H9 (cell line): ENCODE results near the gene TMEM109. TPM values are rescaled to one million over a fixed set of nuclear protein-coding genes. Genes with fewer than 3 reads are reported as not detected.

Experiments
- DNase-seq: peaks from one replicate; pipeline ENCODE4 v3.0.0-alpha.2; 2017
- H2AFZ ChIP-seq: one replicate; pipeline ENCODE4 v1.6.1; 2013; ENCODE audit warnings: mild to moderate bottlenecking, low read length, control low read depth, moderate library complexity
- H2AK5ac ChIP-seq: 2 replicates; pipeline ENCODE4 v1.6.1; 2013; ENCODE audit warnings: low read length, control low read depth, mixed read lengths; ENCODE audit not compliant: insufficient read length
- H2BK120ac ChIP-seq: one replicate; pipeline ENCODE4 v1.6.1; 2013; ENCODE audit warnings: low read depth, mild to moderate bottlenecking, low read length, control low read depth, inconsistent platforms; ENCODE audit not compliant: poor library complexity, severe bottlenecking
- H2BK12ac ChIP-seq: 2 replicates; pipeline ENCODE4 v1.6.1; 2013; ENCODE audit warnings: low read length, control low read depth, mixed read lengths, low read depth; ENCODE audit not compliant: insufficient read length
- H2BK15ac ChIP-seq: 2 replicates; pipeline ENCODE4 v1.6.1; 2013; ENCODE audit warnings: low read depth, low read length, control low read depth
- H2BK20ac ChIP-seq: one replicate; pipeline ENCODE4 v1.6.1; 2013; ENCODE audit warnings: low read depth, mild to moderate bottlenecking, low read length, control low read depth, inconsistent platforms; ENCODE audit not compliant: poor library complexity, severe bottlenecking
- H2BK5ac ChIP-seq: 2 replicates; pipeline ENCODE4 v1.6.1; 2013; ENCODE audit warnings: low read length, control low read depth, mixed read lengths; ENCODE audit not compliant: insufficient read length
- H3K14ac ChIP-seq: 2 replicates; pipeline ENCODE4 v1.6.1; 2013; ENCODE audit warnings: low read length, control low read depth; ENCODE audit not compliant: insufficient read depth
- H3K18ac ChIP-seq: 2 replicates; pipeline ENCODE4 v1.6.1; 2013; ENCODE audit warnings: low read depth, mild to moderate bottlenecking, mixed read lengths, low read length, control low read depth; ENCODE audit not compliant: insufficient read length
- H3K23ac ChIP-seq: 2 replicates; pipeline ENCODE4 v1.6.1; 2013; ENCODE audit warnings: low read length, control low read depth, mixed read lengths, low read depth; ENCODE audit not compliant: insufficient read length
- H3K23me2 ChIP-seq: 2 replicates; pipeline ENCODE4 v1.6.1; 2013; ENCODE audit warnings: low read depth, mild to moderate bottlenecking, mixed read lengths, low read length, control low read depth; ENCODE audit not compliant: insufficient read length, poor library complexity, severe bottlenecking
- H3K27ac ChIP-seq: 2 replicates; pipeline ENCODE4 v1.5.1; 2013; ENCODE audit warnings: low read length, control low read depth, mixed read lengths, low read depth; ENCODE audit not compliant: insufficient read length
- H3K27me3 ChIP-seq: 2 replicates; pipeline ENCODE4 v1.6.1; 2013; ENCODE audit warnings: low read length, control low read depth, inconsistent platforms; ENCODE audit not compliant: insufficient read depth
- H3K4ac ChIP-seq: 2 replicates; pipeline ENCODE4 v1.6.1; 2013; ENCODE audit warnings: low read depth, mild to moderate bottlenecking, control low read depth, inconsistent platforms, low read length, moderate library complexity
- H3K4me1 ChIP-seq: 2 replicates; pipeline ENCODE4 v1.6.1; 2013; ENCODE audit warnings: low read length, control low read depth, inconsistent platforms; ENCODE audit not compliant: insufficient read depth
- H3K4me2 ChIP-seq: 2 replicates; pipeline ENCODE4 v1.6.1; 2013; ENCODE audit warnings: low read length, control low read depth, mixed read lengths; ENCODE audit not compliant: insufficient read length, insufficient read depth
- H3K56ac ChIP-seq: 2 replicates; pipeline ENCODE4 v1.6.1; 2013; ENCODE audit warnings: low read depth, mild to moderate bottlenecking, mixed read lengths, low read length, control low read depth; ENCODE audit not compliant: insufficient read length
- H3K79me1 ChIP-seq: 2 replicates; pipeline ENCODE4 v1.6.1; 2013; ENCODE audit warnings: low read depth, mild to moderate bottlenecking, moderate library complexity, low read length, control low read depth, inconsistent platforms; ENCODE audit not compliant: insufficient read depth, poor library complexity, severe bottlenecking
- H3K79me2 ChIP-seq: 2 replicates; pipeline ENCODE4 v1.6.1; 2013; ENCODE audit warnings: low read length, control low read depth, inconsistent platforms; ENCODE audit not compliant: insufficient read depth
- H3K9ac ChIP-seq: 2 replicates; pipeline ENCODE4 v1.6.1; 2013; ENCODE audit warnings: low read length, control low read depth, mixed read lengths; ENCODE audit not compliant: insufficient read length; ENCODE audit errors: extremely low read depth
- H3K9me3 ChIP-seq: one replicate; pipeline ENCODE4 v1.6.1; 2013; ENCODE audit warnings: low read depth, low read length, inconsistent platforms; ENCODE audit not compliant: control insufficient read depth
- H3T11ph ChIP-seq: one replicate; pipeline ENCODE4 v1.6.1; 2013; ENCODE audit warnings: mild to moderate bottlenecking, low read length, control low read depth, inconsistent platforms
- H4K20me1 ChIP-seq: one replicate; pipeline ENCODE4 v1.6.1; 2013; ENCODE audit not compliant: control insufficient read depth, insufficient read length, insufficient read depth
- H4K5ac ChIP-seq: 2 replicates; pipeline ENCODE4 v1.6.1; 2013; ENCODE audit warnings: low read depth, mild to moderate bottlenecking, mixed read lengths, low read length, control low read depth; ENCODE audit not compliant: insufficient read length
- H4K8ac ChIP-seq: replicated peaks from 2 replicates; pipeline ENCODE4 v1.6.1; 2013; ENCODE audit warnings: low read length, control low read depth, mixed read lengths, low read depth; ENCODE audit not compliant: insufficient read length
- H4K91ac ChIP-seq: 2 replicates; pipeline ENCODE4 v1.6.1; 2013; ENCODE audit warnings: low read depth, mild to moderate bottlenecking, moderate library complexity, mixed read lengths, low read length, control low read depth; ENCODE audit not compliant: insufficient read length
- H3K27ac Mint-ChIP-seq, 3 experiments: 2 replicates in 2 of 3; 3 replicates in 1 of 3; pipeline ENCODE4 v1.8.0; 2020 to 2021; ENCODE audit warnings: mixed read lengths in 3 of 3, mild to moderate bottlenecking in 1 of 3, moderate library complexity in 1 of 3
- H3K27me3 Mint-ChIP-seq: 2 replicates; pipeline ENCODE4 v1.8.0; 2021; ENCODE audit warnings: low read depth, mild to moderate bottlenecking, moderate library complexity, mixed read lengths
- H3K36me3 Mint-ChIP-seq, 3 experiments: 2 replicates in 2 of 3; 3 replicates in 1 of 3; pipeline ENCODE4 v1.8.0; 2020 to 2021; ENCODE audit warnings: low read depth in 3 of 3, mixed read lengths in 3 of 3; ENCODE audit not compliant: insufficient read depth in 1 of 3
- H3K4me1 Mint-ChIP-seq, 2 experiments: 2 replicates each; pipeline ENCODE4 v1.8.0; 2020; ENCODE audit warnings: mixed read lengths in 2 of 2
- H3K4me3 Mint-ChIP-seq, 2 experiments: 2 replicates in 1 of 2; 3 replicates in 1 of 2; pipeline ENCODE4 v1.8.0; 2020 to 2021; ENCODE audit warnings: mild to moderate bottlenecking in 2 of 2, mixed read lengths in 2 of 2, moderate library complexity in 1 of 2
- H3K9me3 Mint-ChIP-seq, 2 experiments: 2 replicates in 1 of 2; 3 replicates in 1 of 2; pipeline ENCODE4 v1.8.0; 2020; ENCODE audit warnings: mild to moderate bottlenecking in 2 of 2, mixed read lengths in 2 of 2, moderate library complexity in 1 of 2
- WGBS: extraction: QIAGEN DNeasy Blood & Tissue Kit; methylation state at CpG from one replicate; pipeline ENCODE4 v1.1.7; 2013; ENCODE audit warnings: missing lambda C conversion rate, low lambda C conversion rate, mixed read lengths; ENCODE audit not compliant: insufficient read length; ENCODE audit errors: extremely low coverage; 5-methylcytosine and 5-hydroxymethylcytosine counted together
- total RNA-seq: library from RNA; stranded (reverse); gene quantifications from 2 replicates; pipeline ENCODE4 v1.2.1, GENCODE V29; 2021
- TF ChIP-seq, protein P1 (sequence below): fragments of 200-600 bp; sonication (generic); conservative IDR thresholded peaks from 3 replicates; pipeline ENCODE4 v1.8.0; 2021; ENCODE audit warnings: antibody characterized with exemption, mild to moderate bottlenecking

The TMEM109 gene
- total RNA-seq, 1 experiment from 2014 or later, result 38.0 TPM

DNA sequence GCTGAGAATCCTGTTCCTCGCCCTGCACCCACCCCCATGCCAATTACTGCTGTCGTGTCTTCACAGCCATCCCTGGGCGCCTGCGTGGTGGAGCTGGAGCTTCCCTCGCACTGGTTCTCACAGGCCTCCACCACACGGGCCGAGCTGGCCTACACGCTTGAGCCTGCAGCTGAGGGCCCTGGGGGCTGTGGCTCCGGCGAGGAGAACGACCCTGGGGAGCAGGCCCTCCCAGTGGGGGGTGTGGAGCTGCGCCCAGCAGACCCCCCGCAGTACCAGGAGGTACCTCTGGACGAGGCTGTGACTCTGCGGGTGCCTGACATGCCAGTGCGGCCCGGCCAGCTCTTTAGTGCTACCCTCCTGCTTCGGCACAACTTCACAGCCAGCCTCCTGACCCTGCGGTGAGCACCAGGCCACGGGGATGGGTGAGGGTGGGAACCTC lies 14.6 kb downstream of the TMEM109 start:
- Histone ChIP-seq H2BK20ac (no peak overlapping the region), H3K4ac (no peak overlapping the region), H2BK120ac (no peak overlapping the region), H3K18ac (no peak overlapping the region), H4K5ac (no peak overlapping the region), H3K4me2 (no peak overlapping the region), H2BK5ac (no peak overlapping the region), H4K20me1 (no peaks in the 10 kb centered on the region), H2BK15ac (no peak overlapping the region), H3K23me2 (peaks cover 10% of the 10 kb centered on the region), H3K9me3 (no peaks in the 10 kb centered on the region), H3K9ac (no peak overlapping the region), H3K56ac (no peak overlapping the region), H3K23ac (no peak overlapping the region), H3K14ac (no peak overlapping the region), H2AK5ac (no peak overlapping the region), H3K27me3 (no peaks in the 10 kb centered on the region), H3K79me2 (no peaks in the 10 kb centered on the region), H3K27ac (no peak overlapping the region), H3K79me1 (no peaks in the 10 kb centered on the region), H2BK12ac (no peak overlapping the region), H2AFZ (no peak overlapping the region), H4K8ac (no peak overlapping the region), H3K4me1 (peaks cover 2% of the 10 kb centered on the region; the same call in 1 of the 2 replicates), H4K91ac (no peak overlapping the region), H3T11ph (no peak overlapping the region)
- Mint-ChIP-seq H3K4me3 (no peak overlapping the region), H3K27ac (no peak overlapping the region), H3K27me3 (peaks cover 7% of the 10 kb centered on the region), H3K4me1 (peaks cover 21 to 29% of the 10 kb centered on the region in 2 experiments), H3K9me3 (no peaks in the 10 kb centered on the region), H3K36me3 (peaks cover 31 to 58% (median 45%) of the 10 kb centered on the region in 3 experiments; a peak in 6 of 7 replicates)
- TF ChIP-seq, protein P1, sequence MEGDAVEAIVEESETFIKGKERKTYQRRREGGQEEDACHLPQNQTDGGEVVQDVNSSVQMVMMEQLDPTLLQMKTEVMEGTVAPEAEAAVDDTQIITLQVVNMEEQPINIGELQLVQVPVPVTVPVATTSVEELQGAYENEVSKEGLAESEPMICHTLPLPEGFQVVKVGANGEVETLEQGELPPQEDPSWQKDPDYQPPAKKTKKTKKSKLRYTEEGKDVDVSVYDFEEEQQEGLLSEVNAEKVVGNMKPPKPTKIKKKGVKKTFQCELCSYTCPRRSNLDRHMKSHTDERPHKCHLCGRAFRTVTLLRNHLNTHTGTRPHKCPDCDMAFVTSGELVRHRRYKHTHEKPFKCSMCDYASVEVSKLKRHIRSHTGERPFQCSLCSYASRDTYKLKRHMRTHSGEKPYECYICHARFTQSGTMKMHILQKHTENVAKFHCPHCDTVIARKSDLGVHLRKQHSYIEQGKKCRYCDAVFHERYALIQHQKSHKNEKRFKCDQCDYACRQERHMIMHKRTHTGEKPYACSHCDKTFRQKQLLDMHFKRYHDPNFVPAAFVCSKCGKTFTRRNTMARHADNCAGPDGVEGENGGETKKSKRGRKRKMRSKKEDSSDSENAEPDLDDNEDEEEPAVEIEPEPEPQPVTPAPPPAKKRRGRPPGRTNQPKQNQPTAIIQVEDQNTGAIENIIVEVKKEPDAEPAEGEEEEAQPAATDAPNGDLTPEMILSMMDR, result no peak
- DNase-seq, result no peak
- WGBS, result no CpG with 5 or more reads among the region's 20 CpGs
